ENCODE measurements around the gene GRB10.

Gene GRB10

GRCh38 chr7:50825465-50825864, 42.8 kb upstream of the GRB10 start:
- H3K27me3 ChIP-seq (ENCODE audit: insufficient read depth, low read depth, severe bottlenecking), result no peaks in the 10 kb centered on the region
- no peak overlapping the region for H3K4me3 ChIP-seq (ENCODE audit: low read depth, low read length)
- no peak for TF ChIP-seq CTCF (IDR thresholded peaks at IDR 0.05; ENCODE audit: low read depth, low read length)
- no peak overlapping the region for H3K27ac ChIP-seq
- H3K9me3 ChIP-seq (ENCODE audit: severe bottlenecking), result no peaks in the 10 kb centered on the region
- DNase-seq, result no peak
- H3K36me3 ChIP-seq, result no peaks in the 10 kb centered on the region

GRCh38 chr7:50824882-50825281, 42.2 kb upstream of the GRB10 start:
- Histone ChIP-seq H3K27ac (no peak overlapping the region), H3K9me3 (ENCODE audit: severe bottlenecking) (no peaks in the 10 kb centered on the region), H3K27me3 (ENCODE audit: insufficient read depth, low read depth, severe bottlenecking) (no peaks in the 10 kb centered on the region), H3K4me3 (ENCODE audit: low read depth, low read length) (no peak overlapping the region), H3K36me3 (no peaks in the 10 kb centered on the region)
- no peak for DNase-seq
- no peak for TF ChIP-seq CTCF (IDR thresholded peaks at IDR 0.05; ENCODE audit: low read depth, low read length)

- no peak for DNase-seq
- no peak for TF ChIP-seq CTCF (IDR thresholded peaks at IDR 0.05; ENCODE audit: low read depth, low read length)
- Histone ChIP-seq H3K36me3 (no peaks in the 10 kb centered on the region), H3K9me3 (ENCODE audit: severe bottlenecking) (no peaks in the 10 kb centered on the region), H3K4me3 (ENCODE audit: low read depth, low read length) (no peak overlapping the region), H3K27me3 (ENCODE audit: insufficient read depth, low read depth, severe bottlenecking) (no peaks in the 10 kb centered on the region), H3K27ac (no peak overlapping the region)
Observed at GRCh38 chr7:50822706-50823105, 40.0 kb upstream of the GRB10 start.

GRCh38 chr7:50822110-50822509, 39.4 kb upstream of the GRB10 start:
- Histone ChIP-seq H3K9me3 (ENCODE audit: severe bottlenecking) (no peaks in the 10 kb centered on the region), H3K27ac (no peak overlapping the region), H3K36me3 (no peaks in the 10 kb centered on the region), H3K27me3 (ENCODE audit: insufficient read depth, low read depth, severe bottlenecking) (no peaks in the 10 kb centered on the region), H3K4me3 (ENCODE audit: low read depth, low read length) (no peak overlapping the region)
- TF ChIP-seq CTCF (IDR thresholded peaks at IDR 0.05; ENCODE audit: low read depth, low read length), result no peak
- no peak for DNase-seq

GRCh38 chr7:50821457-50822008, 38.8 kb upstream of the GRB10 start:
- TF ChIP-seq CTCF (IDR thresholded peaks at IDR 0.05; ENCODE audit: low read depth, low read length), result no peak
- Histone ChIP-seq H3K27ac (no peak overlapping the region), H3K9me3 (ENCODE audit: severe bottlenecking) (no peaks in the 10 kb centered on the region), H3K36me3 (no peaks in the 10 kb centered on the region), H3K27me3 (ENCODE audit: insufficient read depth, low read depth, severe bottlenecking) (no peaks in the 10 kb centered on the region), H3K4me3 (ENCODE audit: low read depth, low read length) (no peak overlapping the region)
- DNase-seq, result no peak

GRCh38 chr7:50818324-50818723, 35.6 kb upstream of the GRB10 start:
- no peaks in the 10 kb centered on the region for H3K27me3 ChIP-seq (ENCODE audit: insufficient read depth, low read depth, severe bottlenecking)
- no peaks in the 10 kb centered on the region for H3K36me3 ChIP-seq
- TF ChIP-seq CTCF (IDR thresholded peaks at IDR 0.05; ENCODE audit: low read depth, low read length), result no peak
- H3K27ac ChIP-seq, result no peak overlapping the region
- no peak for DNase-seq
- no peak overlapping the region for H3K4me3 ChIP-seq (ENCODE audit: low read depth, low read length)
- no peaks in the 10 kb centered on the region for H3K9me3 ChIP-seq (ENCODE audit: severe bottlenecking)
